HFFc6 (cell line): ENCODE results near the gene ACSM4. TPM values are rescaled to one million over a fixed set of nuclear protein-coding genes. Genes with fewer than 3 reads are reported as not detected.

ENCODE experiments used
- DNase-seq: peaks from one replicate; pipeline ENCODE4 v3.0.0-alpha.2; 2018
- H3K27ac Mint-ChIP-seq: 2 replicates; pipeline ENCODE4 v1.8.0; 2020; ENCODE audit warnings: mild to moderate bottlenecking, mixed read lengths
- H3K27me3 Mint-ChIP-seq: 2 replicates; pipeline ENCODE4 v1.8.0; 2021; ENCODE audit warnings: mild to moderate bottlenecking, moderate library complexity, mixed read lengths; ENCODE audit not compliant: insufficient read depth
- H3K36me3 Mint-ChIP-seq: 2 replicates; pipeline ENCODE4 v1.8.0; 2021; ENCODE audit warnings: low read depth, mixed read lengths
- H3K4me1 Mint-ChIP-seq: 2 replicates; pipeline ENCODE4 v1.8.0; 2020; ENCODE audit warnings: low read depth, mixed read lengths
- H3K4me3 Mint-ChIP-seq: 2 replicates; pipeline ENCODE4 v1.8.0; 2020; ENCODE audit warnings: mild to moderate bottlenecking, moderate library complexity, mixed read lengths
- H3K9me3 Mint-ChIP-seq: 2 replicates; pipeline ENCODE4 v1.8.0; 2020; ENCODE audit warnings: mild to moderate bottlenecking, mixed read lengths
- CTCF ChIP-seq: fragments of 200-600 bp; sonication (generic); IDR thresholded peaks from 2 replicates; pipeline ENCODE4 v1.5.0; 2021; ENCODE audit warnings: antibody characterized with exemption, mild to moderate bottlenecking
- total RNA-seq, 6 experiments: library from RNA; stranded (reverse); fragmentation: NEBNext Ultra II Directional; extraction: Animal tissue kit (Norgen Biotek cat#: 25700); gene quantifications; 2 replicates in 1 of 6; 3 replicates in 5 of 6; pipeline ENCODE4 v1.2.3, GENCODE V29; 2021

ACSM4 gene
- total RNA-seq, 6 experiments from 2014 or later = not detected

- no peak for DNase-seq
- H3K27me3 Mint-ChIP-seq = peaks cover 16% of the 10 kb centered on the region
- no peaks in the 10 kb centered on the region for H3K36me3 Mint-ChIP-seq
- H3K4me1 Mint-ChIP-seq = no peaks in the 10 kb centered on the region
- no peak overlapping the region for H3K4me3 Mint-ChIP-seq
- no peak for TF ChIP-seq CTCF
- no peak overlapping the region for H3K27ac Mint-ChIP-seq
- H3K9me3 Mint-ChIP-seq = no peaks in the 10 kb centered on the region
Observed at GRCh38 chr12:7310070-7310469, 6.2 kb downstream of the ACSM4 start.

- no peak for DNase-seq
- no peak overlapping the region for H3K4me3 Mint-ChIP-seq
- no peak overlapping the region for H3K27ac Mint-ChIP-seq
- no peaks in the 10 kb centered on the region for H3K36me3 Mint-ChIP-seq
- no peaks in the 10 kb centered on the region for H3K9me3 Mint-ChIP-seq
- H3K27me3 Mint-ChIP-seq = peaks cover 4% of the 10 kb centered on the region
- H3K4me1 Mint-ChIP-seq = no peaks in the 10 kb centered on the region
- TF ChIP-seq CTCF = peak; percentile 65
Observed at GRCh38 chr12:7319930-7320329, 16.1 kb downstream of the ACSM4 start.

DNA sequence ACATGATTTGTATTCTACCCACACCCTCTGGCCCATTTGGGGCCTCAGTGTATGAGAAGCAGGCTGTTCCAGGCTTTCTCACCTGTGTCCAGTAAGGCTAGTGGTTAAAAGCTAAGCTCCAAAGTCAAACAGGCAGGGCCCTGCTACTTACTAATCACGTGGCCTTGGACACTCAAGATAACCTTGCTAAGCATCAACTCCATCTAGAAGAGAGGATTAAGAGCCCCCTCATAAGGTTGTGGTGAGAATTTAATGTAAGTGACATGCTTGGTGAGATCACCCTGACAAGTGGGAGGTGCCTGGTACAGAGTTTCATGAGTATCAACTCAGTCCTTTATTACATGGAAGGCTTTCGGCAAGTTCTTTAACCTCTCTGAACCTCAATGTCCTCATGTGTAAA is 17.8 kb downstream of the ACSM4 start:
- Mint-ChIP-seq H3K9me3 (no peaks in the 10 kb centered on the region), H3K4me3 (no peak overlapping the region), H3K27ac (no peak overlapping the region), H3K36me3 (no peaks in the 10 kb centered on the region), H3K4me1 (no peaks in the 10 kb centered on the region), H3K27me3 (peaks cover 10% of the 10 kb centered on the region)
- no peak for TF ChIP-seq CTCF
- no peak for DNase-seq

- H3K27ac Mint-ChIP-seq = no peak overlapping the region
- no peak overlapping the region for H3K4me3 Mint-ChIP-seq
Observed at GRCh38 chr12:7322599-7322998, 18.7 kb downstream of the ACSM4 start.

GRCh38 chr12:7324176-7324575 is 20.3 kb downstream of the ACSM4 start:
- no peak overlapping the region for H3K27ac Mint-ChIP-seq

More at GRCh38 chr12:7322599-7322998, 18.7 kb downstream of the ACSM4 start:
- Mint-ChIP-seq H3K27me3 (peaks cover 10% of the 10 kb centered on the region), H3K4me1 (no peaks in the 10 kb centered on the region), H3K36me3 (no peaks in the 10 kb centered on the region), H3K9me3 (no peaks in the 10 kb centered on the region)
- TF ChIP-seq CTCF = no peak
- DNase-seq = no peak

More at GRCh38 chr12:7324176-7324575, 20.3 kb downstream of the ACSM4 start:
- no peak for TF ChIP-seq CTCF
- Mint-ChIP-seq H3K27me3 (peaks cover 10% of the 10 kb centered on the region), H3K4me3 (no peak overlapping the region), H3K4me1 (no peaks in the 10 kb centered on the region), H3K9me3 (no peaks in the 10 kb centered on the region), H3K36me3 (no peaks in the 10 kb centered on the region)
- DNase-seq = no peak
